HG02678 (cell line): ENCODE data around the gene TGFB2.

Source experiments
- ATAC-seq: cut with Tn5 transposase; IDR thresholded peaks from one replicate; pipeline ENCODE4 v1.9.1; 2021; ENCODE audit warnings: mild to moderate bottlenecking, moderate library complexity; ENCODE audit not compliant: unreplicated experiment

Gene TGFB2

DNA sequence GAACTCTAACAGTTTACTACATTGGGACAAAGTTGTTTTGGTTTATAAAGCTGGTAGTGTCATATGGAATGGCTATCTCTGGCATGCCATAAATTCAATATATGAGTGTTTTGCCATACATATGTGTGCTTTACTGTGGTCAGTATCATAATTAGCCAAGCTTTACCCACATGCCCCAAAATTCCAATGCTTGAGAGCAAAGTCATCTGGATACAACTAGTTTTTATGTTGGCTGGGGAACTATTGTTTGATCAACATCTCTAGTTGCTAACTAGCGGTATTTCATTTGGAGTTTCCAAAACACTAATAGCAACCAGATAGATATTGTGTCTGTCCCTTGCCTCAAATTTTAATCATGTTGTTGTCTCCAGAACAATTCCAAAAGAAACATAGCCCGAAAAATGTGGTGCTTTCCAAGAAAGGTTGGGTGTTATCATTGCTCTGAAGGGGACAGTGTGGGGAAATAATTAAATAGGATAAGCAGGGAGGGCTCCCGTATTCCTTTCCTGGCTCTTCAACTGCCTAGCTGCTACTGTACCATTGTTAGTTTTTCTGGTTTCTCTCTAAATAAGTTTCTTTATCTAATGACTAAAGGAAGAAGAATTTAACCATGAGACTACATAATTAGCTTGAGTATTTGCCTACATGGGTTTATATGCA is 136.1 kb downstream of the TGFB2 start:
- ATAC-seq, result no peak

DNA sequence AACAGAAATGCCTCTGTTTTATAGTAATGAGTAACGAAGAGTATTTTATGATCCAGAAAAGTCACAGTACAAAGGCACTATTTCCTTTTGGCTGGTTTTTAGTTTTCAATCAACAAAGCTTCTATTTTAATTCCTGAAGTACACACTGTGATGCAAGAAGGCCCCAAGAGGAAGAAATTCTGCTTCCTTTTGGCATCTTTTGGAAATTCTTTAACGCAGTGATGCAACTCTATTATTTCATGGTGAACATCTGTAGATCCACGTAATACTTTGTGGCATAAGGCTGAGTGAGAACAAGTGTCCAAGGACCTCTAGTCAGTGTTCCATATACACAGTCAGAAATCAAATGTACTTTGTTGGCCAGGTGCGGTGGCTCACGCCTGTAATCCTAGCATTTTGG is 137.5 kb downstream of the TGFB2 start:
- no peak for ATAC-seq

DNA sequence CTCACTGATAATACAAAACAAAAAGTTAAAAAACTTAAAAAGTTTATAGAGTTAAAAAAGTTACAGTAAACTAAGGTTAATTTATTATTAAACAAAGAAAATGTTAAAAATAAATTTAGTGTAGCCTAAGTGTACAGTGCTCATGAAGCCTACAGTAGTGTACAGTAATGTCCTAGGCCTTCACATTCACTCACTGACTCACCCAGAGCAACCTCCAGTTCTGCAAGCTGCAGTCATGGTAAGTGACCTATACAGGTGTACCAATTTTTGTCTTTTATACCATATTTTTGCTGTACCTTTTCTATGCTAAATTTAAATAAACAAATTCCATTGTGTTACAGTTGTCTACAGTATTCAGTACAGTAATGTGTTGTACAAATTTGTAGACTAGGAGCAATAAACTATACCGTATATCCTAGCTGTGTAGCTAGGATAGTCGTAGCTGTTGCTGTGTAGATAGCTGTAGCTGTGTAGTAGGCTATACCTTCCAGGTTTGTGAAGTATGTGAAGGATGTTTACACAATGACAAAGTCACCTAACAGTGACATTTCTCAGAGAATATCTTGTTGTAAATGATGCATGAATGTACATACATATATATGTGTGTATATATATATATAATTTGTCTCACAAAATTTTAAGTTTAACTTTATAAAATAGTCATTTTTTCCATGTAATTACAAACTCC is 140.2 kb downstream of the TGFB2 start:
- no peak for ATAC-seq

DNA sequence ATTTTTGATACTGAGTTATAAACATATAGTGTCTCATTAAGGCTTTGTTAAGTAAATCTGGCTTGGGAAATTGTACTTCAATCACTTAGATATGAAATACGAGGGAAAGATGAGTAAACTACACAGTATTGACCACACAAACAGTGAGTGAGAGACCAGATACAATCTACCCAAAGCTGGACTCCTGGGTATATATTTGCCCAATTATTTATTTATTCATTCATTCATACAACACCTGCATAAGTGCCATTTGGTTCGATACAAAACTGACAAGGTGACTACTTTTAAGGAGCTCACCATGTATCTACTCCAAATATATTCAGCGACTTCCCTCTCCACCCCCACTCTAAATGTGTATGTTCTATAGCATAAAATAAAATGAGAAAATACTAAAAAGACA is 143.4 kb downstream of the TGFB2 start:
- ATAC-seq, result no peak

DNA sequence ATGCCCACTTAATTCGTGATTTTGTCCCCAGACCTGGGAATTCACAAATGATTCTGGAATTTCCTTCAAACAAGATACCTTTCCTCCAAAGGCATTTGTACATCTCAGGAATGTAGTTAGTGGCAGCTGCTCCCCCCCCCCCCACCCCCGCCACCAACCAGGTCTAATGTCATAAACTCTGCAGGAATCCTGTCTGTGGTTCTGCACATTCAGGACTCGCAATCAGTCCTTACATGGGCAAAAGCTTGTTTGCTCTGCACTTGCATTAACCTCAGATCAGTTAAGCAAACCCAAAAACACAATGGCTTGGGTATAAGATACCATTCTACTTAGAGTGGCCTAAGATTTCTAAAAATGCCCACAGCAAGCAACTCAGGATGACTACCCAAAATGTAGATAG is 143.8 kb downstream of the TGFB2 start:
- no peak for ATAC-seq

DNA sequence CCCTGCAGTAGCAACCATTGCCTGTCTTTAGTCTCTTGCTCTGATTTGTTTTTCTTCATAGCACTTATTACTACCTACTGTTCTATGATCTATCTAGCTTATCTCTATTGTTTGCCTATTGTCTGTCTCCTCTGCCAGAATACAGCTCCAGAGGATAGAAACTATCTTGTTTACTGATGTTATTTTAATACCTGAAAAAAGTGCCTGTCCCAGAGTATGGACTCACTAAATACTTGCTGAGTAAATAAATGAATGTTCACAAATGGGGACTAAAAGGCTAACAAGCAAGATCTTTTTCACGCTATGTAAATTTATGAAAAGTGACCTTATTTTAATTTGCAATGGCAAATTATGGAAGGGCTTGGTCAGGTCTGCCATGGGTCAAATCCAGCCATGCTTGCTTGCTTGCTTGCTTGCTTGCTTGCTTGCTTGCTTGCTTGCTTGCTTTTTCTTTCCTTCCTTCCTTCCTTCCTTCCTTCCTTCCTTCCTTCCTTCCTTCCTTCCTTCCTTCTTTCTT is 145.3 kb downstream of the TGFB2 start:
- ATAC-seq, result no peak

DNA sequence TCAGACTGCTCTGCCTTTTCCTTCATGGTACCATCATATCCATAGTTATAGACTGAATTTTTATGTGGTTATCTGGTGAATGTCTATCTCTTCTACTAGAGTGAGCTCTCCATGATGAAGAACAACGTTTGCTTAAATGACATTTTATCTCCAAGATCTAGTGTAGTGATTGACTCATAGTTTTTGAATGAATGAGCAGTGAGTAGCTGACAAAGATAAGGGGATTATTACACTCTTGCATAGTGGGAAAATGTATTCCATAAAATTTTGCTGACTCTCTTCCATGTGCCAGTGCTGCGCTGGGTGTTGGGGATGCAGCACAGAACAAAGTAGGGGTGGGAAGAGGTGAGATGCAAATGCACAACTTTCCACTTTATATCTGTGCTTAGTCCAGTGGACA is 147.7 kb downstream of the TGFB2 start:
- ATAC-seq, result no peak

DNA sequence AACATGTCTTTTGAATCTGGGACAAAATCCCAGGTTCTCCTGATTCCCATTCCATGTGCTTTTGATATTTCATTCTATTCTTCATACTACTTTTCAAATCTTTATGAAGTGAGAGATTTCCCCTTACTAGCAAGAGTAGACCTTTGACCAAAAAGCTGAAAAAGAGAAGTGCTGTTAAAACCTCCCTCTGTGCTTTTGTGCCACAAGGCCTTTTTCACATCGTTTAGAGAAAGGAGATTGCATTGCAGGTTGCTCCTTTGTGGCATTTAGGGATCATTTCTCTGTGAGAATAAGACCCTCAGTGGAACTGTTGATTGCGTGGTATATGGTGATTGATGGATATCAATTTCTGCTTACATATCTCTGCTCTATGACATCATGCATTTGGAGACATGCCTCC is 148.8 kb downstream of the TGFB2 start:
- ATAC-seq, result no peak
